DND-41 (cell line): ENCODE results near the gene INPP5B.

Experiments used
- EZH2 ChIP-seq: IDR thresholded peaks from 3 replicates; pipeline ENCODE4 v1.6.1; 2012; ENCODE audit warnings: borderline replicate concordance, low read depth, mild to moderate bottlenecking, moderate library complexity, low read length, inconsistent platforms; ENCODE audit not compliant: severe bottlenecking
- TF ChIP-seq, protein P1 (sequence below): IDR thresholded peaks from 2 replicates; pipeline ENCODE4 v1.5.1; 2012; ENCODE audit warnings: borderline replicate concordance, low read length, moderate library complexity, mild to moderate bottlenecking; ENCODE audit not compliant: poor library complexity, severe bottlenecking; ENCODE audit errors: extremely low read depth

- TF ChIP-seq, protein P1, sequence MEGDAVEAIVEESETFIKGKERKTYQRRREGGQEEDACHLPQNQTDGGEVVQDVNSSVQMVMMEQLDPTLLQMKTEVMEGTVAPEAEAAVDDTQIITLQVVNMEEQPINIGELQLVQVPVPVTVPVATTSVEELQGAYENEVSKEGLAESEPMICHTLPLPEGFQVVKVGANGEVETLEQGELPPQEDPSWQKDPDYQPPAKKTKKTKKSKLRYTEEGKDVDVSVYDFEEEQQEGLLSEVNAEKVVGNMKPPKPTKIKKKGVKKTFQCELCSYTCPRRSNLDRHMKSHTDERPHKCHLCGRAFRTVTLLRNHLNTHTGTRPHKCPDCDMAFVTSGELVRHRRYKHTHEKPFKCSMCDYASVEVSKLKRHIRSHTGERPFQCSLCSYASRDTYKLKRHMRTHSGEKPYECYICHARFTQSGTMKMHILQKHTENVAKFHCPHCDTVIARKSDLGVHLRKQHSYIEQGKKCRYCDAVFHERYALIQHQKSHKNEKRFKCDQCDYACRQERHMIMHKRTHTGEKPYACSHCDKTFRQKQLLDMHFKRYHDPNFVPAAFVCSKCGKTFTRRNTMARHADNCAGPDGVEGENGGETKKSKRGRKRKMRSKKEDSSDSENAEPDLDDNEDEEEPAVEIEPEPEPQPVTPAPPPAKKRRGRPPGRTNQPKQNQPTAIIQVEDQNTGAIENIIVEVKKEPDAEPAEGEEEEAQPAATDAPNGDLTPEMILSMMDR, result no peak
- TF ChIP-seq EZH2, result no peak
Observed at GRCh38 chr1:37944086-37944763, 2.6 kb downstream of the INPP5B start.
